Measurements from ENCODE around the gene TMEM165. TPM values are rescaled to one million over a fixed set of nuclear protein-coding genes. Genes with fewer than 3 reads are reported as not detected.

The TMEM165 gene
- total and polyA plus RNA-seq, 3 donors from 2014 or later: 39.9 to 122 (median 94.8) TPM

DNA sequence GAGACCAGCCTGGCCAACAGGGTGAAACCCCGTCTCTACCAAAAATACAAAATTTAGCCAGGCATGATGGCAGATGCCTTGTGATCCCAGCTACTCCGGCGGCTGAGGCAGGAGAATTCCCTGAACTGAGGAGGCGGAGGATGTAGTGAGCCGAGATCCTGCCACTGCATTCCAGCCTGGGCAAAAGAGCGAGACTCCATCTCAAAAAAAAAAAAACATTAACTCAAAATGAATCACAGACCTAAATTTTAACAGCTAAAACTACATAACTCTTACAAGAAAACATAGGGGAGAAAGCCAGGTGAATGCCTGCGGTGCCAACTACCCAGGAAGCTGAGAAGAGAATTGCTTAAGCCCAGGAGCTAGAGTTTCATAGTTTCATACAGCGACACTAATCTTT lies 54.8 kb downstream of the TMEM165 start:
- no peaks in the 10 kb centered on the region for H3K9me3 ChIP-seq
- no peaks in the 10 kb centered on the region for H3K36me3 ChIP-seq (ENCODE audit: low read depth, missing control alignments)
- H3K4me1 ChIP-seq: no peaks in the 10 kb centered on the region
- intact Hi-C loops (cut with DNase I; ENCODE audit: low total_unique reads): no loop called here
- no peak overlapping the region for H3K4me3 ChIP-seq
- no peak overlapping the region for H3K27ac ChIP-seq
- no peak for DNase-seq
- no peaks in the 10 kb centered on the region for H3K27me3 ChIP-seq
- TF ChIP-seq CTCF (IDR thresholded peaks at IDR 0.05): no peak
- 77 to 83% methylated on average over 6 to 8 of the region's 8 CpGs for WGBS, 2 donors

GRCh38 chr4:55458164-55458563 lies 62.4 kb downstream of the TMEM165 start:
- Histone ChIP-seq H3K27ac (no peak overlapping the region), H3K27me3 (no peaks in the 10 kb centered on the region), H3K36me3 (ENCODE audit: low read depth, missing control alignments) (no peaks in the 10 kb centered on the region), H3K4me1 (no peaks in the 10 kb centered on the region), H3K4me3 (no peak overlapping the region), H3K9me3 (no peaks in the 10 kb centered on the region)
- no peak for TF ChIP-seq CTCF (IDR thresholded peaks at IDR 0.05)
- no peak for TF ChIP-seq POLR2A (IDR thresholded peaks at IDR 0.05)
- no peak for DNase-seq
- WGBS, 2 donors: 92 to 93% methylated on average over 5 of the region's 5 CpGs
- intact Hi-C loops (cut with DNase I; ENCODE audit: low total_unique reads): no loop called here

DNA sequence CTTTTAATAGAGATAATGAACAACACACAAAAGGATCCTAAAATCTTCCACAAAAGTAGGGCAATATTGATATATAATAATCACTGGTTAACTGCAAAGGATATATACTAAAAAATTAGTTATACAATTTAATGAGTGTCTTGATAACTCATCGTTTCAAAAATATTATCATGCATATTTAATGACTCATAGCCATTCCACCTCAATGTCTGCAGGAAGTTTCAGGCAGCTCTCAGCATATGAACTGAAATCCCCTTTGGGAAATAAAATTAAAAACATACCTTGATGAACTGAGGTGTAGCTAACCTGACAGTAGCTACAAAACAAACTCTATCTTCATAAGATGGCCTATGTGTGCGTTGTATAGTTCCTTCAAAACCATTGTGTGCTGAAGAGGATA lies 62.9 kb downstream of the TMEM165 start:
- TF ChIP-seq POLR2A (IDR thresholded peaks at IDR 0.05) (no peak), CTCF (IDR thresholded peaks at IDR 0.05) (no peak)
- Histone ChIP-seq H3K4me3 (no peak overlapping the region), H3K9me3 (no peaks in the 10 kb centered on the region), H3K4me1 (no peaks in the 10 kb centered on the region), H3K27ac (no peak overlapping the region), H3K27me3 (no peaks in the 10 kb centered on the region), H3K36me3 (ENCODE audit: low read depth, missing control alignments) (no peaks in the 10 kb centered on the region)
- DNase-seq: no peak
- intact Hi-C loops (cut with DNase I; ENCODE audit: low total_unique reads): no loop called here
- WGBS, 2 donors: 80 to 90% methylated on average over 2 of the region's 2 CpGs

DNA sequence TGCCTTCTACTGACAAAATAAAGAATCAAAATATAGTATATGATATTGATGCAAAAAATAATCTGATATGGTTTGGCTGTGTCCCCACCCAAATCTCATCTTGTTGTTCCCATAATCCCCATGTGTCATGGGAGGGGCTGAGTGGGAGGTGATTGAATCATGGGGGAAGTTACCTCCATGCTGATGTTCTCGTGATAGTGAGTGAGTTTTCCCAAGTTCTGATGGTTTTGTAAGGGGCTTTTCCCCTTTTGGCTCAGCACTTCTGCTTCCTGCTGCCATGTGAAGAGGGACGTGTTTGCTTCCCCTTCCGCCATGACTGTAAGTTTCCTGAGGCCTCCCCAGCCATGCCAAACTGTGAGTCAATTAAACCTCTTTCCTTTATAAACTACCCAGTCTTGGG lies 70.2 kb downstream of the TMEM165 start:
- no peak for DNase-seq
- no peaks in the 10 kb centered on the region for H3K9me3 ChIP-seq
- 87 to 96% methylated on average over 3 of the region's 3 CpGs for whole genome bisulfite sequencing, 2 donors
- no peaks in the 10 kb centered on the region for H3K4me1 ChIP-seq
- H3K36me3 ChIP-seq (ENCODE audit: low read depth, missing control alignments): no peaks in the 10 kb centered on the region
- no peaks in the 10 kb centered on the region for H3K27me3 ChIP-seq
- no peak overlapping the region for H3K27ac ChIP-seq
- TF ChIP-seq POLR2A (IDR thresholded peaks at IDR 0.05) (no peak), CTCF (IDR thresholded peaks at IDR 0.05) (no peak)
- intact Hi-C loops (cut with DNase I; ENCODE audit: low total_unique reads): no loop called here
- H3K4me3 ChIP-seq: no peak overlapping the region

GRCh38 chr4:55468724-55469123 lies 73.0 kb downstream of the TMEM165 start:
- intact Hi-C loops (cut with DNase I; ENCODE audit: low total_unique reads): no loop called here
- WGBS, 2 donors: 82 to 88% methylated on average over 2 of the region's 2 CpGs

More at GRCh38 chr4:55468724-55469123, 73.0 kb downstream of the TMEM165 start:
- Histone ChIP-seq H3K9me3 (no peaks in the 10 kb centered on the region), H3K27ac (no peak overlapping the region), H3K27me3 (no peaks in the 10 kb centered on the region), H3K4me1 (no peaks in the 10 kb centered on the region), H3K4me3 (no peak overlapping the region), H3K36me3 (ENCODE audit: low read depth, missing control alignments) (no peaks in the 10 kb centered on the region)
- DNase-seq: no peak
- TF ChIP-seq CTCF (IDR thresholded peaks at IDR 0.05): no peak
- no peak for TF ChIP-seq POLR2A (IDR thresholded peaks at IDR 0.05)
